Measurements from ENCODE around the gene FAM170B. TPM values are rescaled to one million over a fixed set of nuclear protein-coding genes. Genes with fewer than 3 reads are reported as not detected.

Gene FAM170B
- total RNA-seq, 1 experiment from 2014 or later = not detected

- POLR2A ChIA-PET = no interaction called here
- ATAC-seq (no peak), DNase-seq (ENCODE audit: low read depth, low spot score) (no peak)
- no peak overlapping the region for H3K4me3 ChIP-seq (ENCODE audit: low read depth in 2 of 2, low read length in 2 of 2)
- no TSS peak for BruUV-seq (replicated peaks)
- H3K27ac ChIP-seq (ENCODE audit: low read length) = no peak overlapping the region
- TF ChIP-seq SIN3A (IDR thresholded peaks at IDR 0.05; ENCODE audit: borderline replicate concordance, insufficient read depth, low read depth, low read length) (no peak), TCF7L2 (IDR thresholded peaks at IDR 0.05; ENCODE audit: low read depth, low read length) (no peak), CTCF (IDR thresholded peaks at IDR 0.05) (no peak), POLR2AphosphoS5 (IDR thresholded peaks at IDR 0.05; ENCODE audit: low read depth, low read length) (no peak)
- TF ChIP-seq, protein P1, sequence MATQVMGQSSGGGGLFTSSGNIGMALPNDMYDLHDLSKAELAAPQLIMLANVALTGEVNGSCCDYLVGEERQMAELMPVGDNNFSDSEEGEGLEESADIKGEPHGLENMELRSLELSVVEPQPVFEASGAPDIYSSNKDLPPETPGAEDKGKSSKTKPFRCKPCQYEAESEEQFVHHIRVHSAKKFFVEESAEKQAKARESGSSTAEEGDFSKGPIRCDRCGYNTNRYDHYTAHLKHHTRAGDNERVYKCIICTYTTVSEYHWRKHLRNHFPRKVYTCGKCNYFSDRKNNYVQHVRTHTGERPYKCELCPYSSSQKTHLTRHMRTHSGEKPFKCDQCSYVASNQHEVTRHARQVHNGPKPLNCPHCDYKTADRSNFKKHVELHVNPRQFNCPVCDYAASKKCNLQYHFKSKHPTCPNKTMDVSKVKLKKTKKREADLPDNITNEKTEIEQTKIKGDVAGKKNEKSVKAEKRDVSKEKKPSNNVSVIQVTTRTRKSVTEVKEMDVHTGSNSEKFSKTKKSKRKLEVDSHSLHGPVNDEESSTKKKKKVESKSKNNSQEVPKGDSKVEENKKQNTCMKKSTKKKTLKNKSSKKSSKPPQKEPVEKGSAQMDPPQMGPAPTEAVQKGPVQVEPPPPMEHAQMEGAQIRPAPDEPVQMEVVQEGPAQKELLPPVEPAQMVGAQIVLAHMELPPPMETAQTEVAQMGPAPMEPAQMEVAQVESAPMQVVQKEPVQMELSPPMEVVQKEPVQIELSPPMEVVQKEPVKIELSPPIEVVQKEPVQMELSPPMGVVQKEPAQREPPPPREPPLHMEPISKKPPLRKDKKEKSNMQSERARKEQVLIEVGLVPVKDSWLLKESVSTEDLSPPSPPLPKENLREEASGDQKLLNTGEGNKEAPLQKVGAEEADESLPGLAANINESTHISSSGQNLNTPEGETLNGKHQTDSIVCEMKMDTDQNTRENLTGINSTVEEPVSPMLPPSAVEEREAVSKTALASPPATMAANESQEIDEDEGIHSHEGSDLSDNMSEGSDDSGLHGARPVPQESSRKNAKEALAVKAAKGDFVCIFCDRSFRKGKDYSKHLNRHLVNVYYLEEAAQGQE (IDR thresholded peaks at IDR 0.05; ENCODE audit: insufficient read depth in 1 of 2, low read depth in 2 of 2, low read length in 1 of 2) = no peak
- no peaks in the 10 kb centered on the region for H3K4me1 ChIP-seq (ENCODE audit: control insufficient read depth, insufficient read depth, low read length)
- intact Hi-C loops (cut with micrococcal nuclease; ENCODE audit: unreplicated experiment) = no loop called here
- in situ Hi-C loops (cut with HindIII; ENCODE audit: low pct_unique_long_range_greater_than_20kb, low sequenced_read_pairs) = no loop called here
- H3K36me3 ChIP-seq (ENCODE audit: control insufficient read depth, insufficient read depth, low read length) = no peaks in the 10 kb centered on the region
- CTCF ChIA-PET = no interaction called here
- H3K27me3 ChIP-seq (ENCODE audit: control insufficient read depth, insufficient read depth, low read length) = peaks cover 17% of the 10 kb centered on the region
- no peaks in the 10 kb centered on the region; the same call in 1 of the 2 replicates for H3K9me3 ChIP-seq (ENCODE audit: control insufficient read depth, insufficient read depth, low read depth, low read length)
These were observed 506 bp upstream of the FAM170B start for GRCh38 chr10:49134327-49134726.

- ATAC-seq = no peak
- intact Hi-C loops (cut with micrococcal nuclease; ENCODE audit: unreplicated experiment) = no loop called here
- no peaks in the 10 kb centered on the region for H3K4me1 ChIP-seq (ENCODE audit: control insufficient read depth, insufficient read depth, low read length)
- BruUV-seq (replicated peaks) = no TSS peak
- H3K27ac ChIP-seq (ENCODE audit: low read length) = no peak overlapping the region
- no peak overlapping the region for H3K4me3 ChIP-seq (ENCODE audit: low read depth in 2 of 2, low read length in 2 of 2)
- no peaks in the 10 kb centered on the region; the same call in 1 of the 2 replicates for H3K9me3 ChIP-seq (ENCODE audit: control insufficient read depth, insufficient read depth, low read depth, low read length)
- no peaks in the 10 kb centered on the region for H3K36me3 ChIP-seq (ENCODE audit: control insufficient read depth, insufficient read depth, low read length)
- POLR2A ChIA-PET = no interaction called here
- peaks cover 17% of the 10 kb centered on the region for H3K27me3 ChIP-seq (ENCODE audit: control insufficient read depth, insufficient read depth, low read length)
- TF ChIP-seq TCF7L2 (IDR thresholded peaks at IDR 0.05; ENCODE audit: low read depth, low read length) (no peak), CTCF (IDR thresholded peaks at IDR 0.05) (no peak)
- DNase-seq (ENCODE audit: low read depth, low spot score) = no peak
- CTCF ChIA-PET = interaction anchor here (0.8 kb wide), 1 partner anchor 262 kb away, joined by 3 read pairs; no protein-coding TSS in a partner anchor
- in situ Hi-C loops (cut with HindIII; ENCODE audit: low pct_unique_long_range_greater_than_20kb, low sequenced_read_pairs) = no loop called here
These were observed 1.5 kb downstream of the FAM170B start for GRCh38 chr10:49132362-49132737.
